ENCODE results near the gene SNX5. TPM values are rescaled to one million over a fixed set of nuclear protein-coding genes. Genes with fewer than 3 reads are reported as not detected.
"Not testable (repeated sequence)": the region's sequence is repeated elsewhere in the genome, so short reads cannot be mapped to it uniquely, and the experiment has no call there.

SNX5 gene
- total RNA-seq, 2 donors from 2014 or later = 175 to 201 TPM

GRCh38 chr20:17971300-17972013 lies 2.9 kb upstream of the SNX5 start:
- Mint-ChIP-seq H3K27me3 (no peaks in the 10 kb centered on the region), H3K4me1 (peaks cover 12% of the 10 kb centered on the region), H3K27ac (peak overlapping the region; percentile 98), H3K36me3 (ENCODE audit: low read depth) (peaks cover 97% of the 10 kb centered on the region), H3K9me3 (no peaks in the 10 kb centered on the region), H3K4me3 (peak overlapping the region; percentile 98)
- ATAC-seq (replicated peaks) = no peak

DNA sequence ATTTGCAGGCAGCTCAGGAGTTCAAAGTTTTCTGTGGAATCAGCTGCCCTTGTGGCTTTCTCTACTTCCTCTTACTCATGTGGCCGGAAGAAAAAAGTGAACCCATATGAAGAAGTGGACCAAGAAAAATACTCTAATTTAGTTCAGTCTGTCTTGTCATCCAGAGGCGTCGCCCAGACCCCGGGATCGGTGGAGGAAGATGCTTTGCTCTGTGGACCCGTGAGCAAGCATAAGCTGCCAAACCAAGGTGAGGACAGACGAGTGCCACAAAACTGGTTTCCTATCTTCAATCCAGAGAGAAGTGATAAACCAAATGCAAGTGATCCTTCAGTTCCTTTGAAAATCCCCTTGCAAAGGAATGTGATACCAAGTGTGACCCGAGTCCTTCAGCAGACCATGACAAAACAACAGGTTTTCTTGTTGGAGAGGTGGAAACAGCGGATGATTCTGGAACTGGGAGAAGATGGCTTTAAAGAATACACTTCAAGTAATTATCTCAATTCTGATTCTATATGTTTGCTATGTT lies 1.4 kb upstream of the SNX5 start:
- H3K27ac Mint-ChIP-seq = peak overlapping the region; percentile 98
- peaks cover 14% of the 10 kb centered on the region for H3K4me1 Mint-ChIP-seq
- H3K36me3 Mint-ChIP-seq (ENCODE audit: low read depth) = peaks cover 97% of the 10 kb centered on the region
- ATAC-seq (replicated peaks) = no peak
- H3K9me3 Mint-ChIP-seq = no peaks in the 10 kb centered on the region
- no peaks in the 10 kb centered on the region for H3K27me3 Mint-ChIP-seq
- peak overlapping the region; percentile 98 for H3K4me3 Mint-ChIP-seq

DNA sequence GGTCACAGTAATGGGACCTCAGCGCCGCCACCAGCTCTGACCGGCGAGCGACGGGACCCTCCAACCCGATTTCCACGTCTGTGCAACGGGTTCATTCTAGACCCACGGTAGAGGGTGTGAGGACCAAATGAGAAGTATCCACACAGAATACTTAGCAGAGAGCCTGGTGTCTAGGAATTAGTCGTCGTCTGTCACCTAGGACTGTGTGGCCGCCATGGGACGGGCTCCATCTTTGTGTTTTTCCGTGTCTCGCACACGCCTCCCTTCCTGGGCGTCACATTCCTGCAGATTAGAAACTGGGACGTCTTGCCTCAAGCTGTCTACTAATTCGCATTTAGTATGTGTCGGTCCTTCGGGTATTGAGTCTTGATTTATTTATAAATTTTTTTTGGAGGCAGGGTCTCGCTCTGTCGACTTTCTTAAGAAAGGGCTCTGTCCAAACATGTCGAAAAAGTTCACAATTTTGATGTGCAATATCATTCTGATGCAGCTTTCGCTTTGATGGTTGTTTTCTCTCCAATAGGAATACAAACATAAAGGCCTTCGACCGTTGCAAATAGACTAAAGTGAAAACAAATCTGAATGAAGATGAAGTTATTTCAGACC lies 787 bp upstream of the SNX5 start:
- H3K4me1 Mint-ChIP-seq = peaks cover 20% of the 10 kb centered on the region

GRCh38 chr20:17967521-17968365 lies 851 bp downstream of the SNX5 start:
- Mint-ChIP-seq H3K9me3 (no peaks in the 10 kb centered on the region), H3K27ac (peak overlapping the region; percentile 98), H3K27me3 (no peaks in the 10 kb centered on the region), H3K4me3 (peak overlapping the region; percentile 98), H3K4me1 (peaks cover 26% of the 10 kb centered on the region), H3K36me3 (ENCODE audit: low read depth) (peaks cover 98% of the 10 kb centered on the region)
- ATAC-seq (replicated peaks) = no peak

More for the DNA sequence above, 787 bp upstream of the SNX5 start:
- peak; percentile 33 for ATAC-seq (replicated peaks)
- Mint-ChIP-seq H3K36me3 (ENCODE audit: low read depth) (peaks cover 97% of the 10 kb centered on the region), H3K9me3 (no peaks in the 10 kb centered on the region), H3K27ac (peak overlapping the region; percentile 98), H3K27me3 (no peaks in the 10 kb centered on the region), H3K4me3 (peak overlapping the region; percentile 98)

DNA sequence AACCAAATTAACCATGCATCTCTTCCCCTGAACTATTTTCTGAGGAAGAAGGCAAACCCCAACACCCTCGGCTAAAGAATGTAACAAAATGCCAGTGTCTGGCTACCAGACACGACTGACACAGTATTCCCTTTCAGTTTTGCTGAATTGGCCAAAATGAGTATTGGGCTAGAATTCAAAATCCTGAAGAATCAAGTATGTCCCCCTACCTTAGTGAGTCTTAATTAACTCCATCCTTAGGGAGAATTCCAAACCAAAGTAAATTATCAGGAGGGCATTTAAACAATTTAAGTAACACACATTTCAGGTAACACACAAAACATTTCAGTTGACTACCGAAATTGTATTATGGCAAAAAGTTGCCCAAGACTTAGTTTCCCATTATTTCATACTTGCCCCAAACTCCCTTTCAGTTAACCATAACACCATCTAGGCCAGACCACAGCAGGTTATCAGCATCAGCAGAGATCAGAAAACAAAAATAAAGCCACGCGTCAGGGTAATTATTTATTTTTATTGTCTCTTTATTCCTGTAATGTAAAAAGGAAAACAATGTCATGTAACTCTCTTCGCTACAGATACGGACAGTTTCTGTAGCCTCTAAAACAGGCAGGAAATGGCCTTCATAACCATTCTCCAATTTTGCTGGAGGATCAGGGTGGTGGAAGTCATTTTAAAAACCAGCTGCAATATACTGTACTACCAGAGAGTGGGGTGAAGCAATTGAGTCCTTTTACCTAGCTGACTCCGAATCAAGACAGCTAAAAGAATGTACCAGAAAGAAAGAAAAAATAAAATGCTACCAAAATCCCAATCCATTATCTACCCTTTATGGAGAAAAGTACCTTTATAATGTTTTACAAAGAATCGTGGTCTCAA lies 1.9 kb downstream of the SNX5 start:
- Mint-ChIP-seq H3K4me3 (peak overlapping the region; percentile 98), H3K9me3 (no peaks in the 10 kb centered on the region), H3K27me3 (no peaks in the 10 kb centered on the region)

GRCh38 chr20:17965042-17965697 lies 3.4 kb downstream of the SNX5 start:
- Mint-ChIP-seq H3K36me3 (ENCODE audit: low read depth) (peaks cover 98% of the 10 kb centered on the region), H3K27ac (peak overlapping the region; percentile 98), H3K4me1 (peaks cover 39% of the 10 kb centered on the region), H3K9me3 (no peaks in the 10 kb centered on the region), H3K27me3 (no peaks in the 10 kb centered on the region), H3K4me3 (peak overlapping the region; percentile 98)
- ATAC-seq (replicated peaks) = no peak

More for the DNA sequence above, 1.9 kb downstream of the SNX5 start:
- H3K36me3 Mint-ChIP-seq (ENCODE audit: low read depth) = peaks cover 98% of the 10 kb centered on the region
- H3K4me1 Mint-ChIP-seq = peaks cover 30% of the 10 kb centered on the region
- H3K27ac Mint-ChIP-seq = peak overlapping the region; percentile 98
- no peak for ATAC-seq (replicated peaks)

- no peak for ATAC-seq (replicated peaks)
- Mint-ChIP-seq H3K36me3 (ENCODE audit: low read depth) (peaks cover 98% of the 10 kb centered on the region), H3K27ac (peak overlapping the region; percentile 98), H3K4me1 (peaks cover 42% of the 10 kb centered on the region), H3K27me3 (no peaks in the 10 kb centered on the region), H3K9me3 (no peaks in the 10 kb centered on the region), H3K4me3 (peak overlapping the region; percentile 98)
These were observed 4.0 kb downstream of the SNX5 start for GRCh38 chr20:17964632-17965031.

- Mint-ChIP-seq H3K36me3 (ENCODE audit: low read depth) (peaks cover 100% of the 10 kb centered on the region), H3K9me3 (no peaks in the 10 kb centered on the region), H3K4me1 (peaks cover 48% of the 10 kb centered on the region), H3K4me3 (peak overlapping the region; percentile 98), H3K27me3 (no peaks in the 10 kb centered on the region), H3K27ac (peak overlapping the region; percentile 98)
- no peak for ATAC-seq (replicated peaks)
These were observed 4.5 kb downstream of the SNX5 start for GRCh38 chr20:17964073-17964472.

DNA sequence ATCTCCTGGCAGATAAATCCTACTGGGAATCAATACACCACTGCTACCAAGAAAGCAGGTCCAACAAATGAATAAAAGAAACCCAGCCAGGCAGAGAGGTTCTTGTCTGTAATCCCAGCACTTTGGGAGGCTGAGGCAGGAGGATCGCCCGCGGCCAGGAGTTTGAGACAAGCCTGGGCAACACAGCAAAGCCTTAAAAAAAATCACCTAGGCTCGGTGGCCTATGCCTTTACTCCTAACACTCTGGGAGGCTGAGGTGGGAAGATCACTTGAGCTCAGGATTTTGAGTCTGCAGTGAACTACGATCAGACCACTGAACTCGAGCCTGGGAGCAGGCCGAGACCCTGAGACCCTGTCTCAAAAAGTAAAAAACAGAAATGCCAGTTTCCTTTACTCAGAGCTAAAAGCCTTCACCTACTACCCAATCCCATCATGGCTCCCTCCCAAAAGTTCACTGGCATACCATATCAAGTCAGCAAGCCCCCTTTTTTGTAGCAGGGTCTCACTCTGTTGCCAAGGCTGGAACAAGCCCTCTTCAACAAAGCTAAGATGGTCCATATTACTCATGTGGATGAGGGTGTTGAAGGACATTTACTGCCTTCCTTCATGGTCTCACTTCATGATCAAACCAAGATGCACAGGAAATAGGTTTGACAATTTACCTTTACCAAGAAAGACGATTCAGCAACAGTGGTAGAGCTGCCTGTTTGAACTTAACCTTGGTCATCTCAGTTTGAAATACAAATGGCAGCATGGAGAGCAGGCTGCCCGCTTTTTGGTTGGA lies 5.3 kb downstream of the SNX5 start:
- no peaks in the 10 kb centered on the region for H3K27me3 Mint-ChIP-seq
- peaks cover 55% of the 10 kb centered on the region for H3K4me1 Mint-ChIP-seq
- no peak for ATAC-seq (replicated peaks)
- H3K36me3 Mint-ChIP-seq (ENCODE audit: low read depth) = peaks cover 99% of the 10 kb centered on the region
- no peaks in the 10 kb centered on the region for H3K9me3 Mint-ChIP-seq
- H3K27ac Mint-ChIP-seq = peak overlapping the region; percentile 83
- peak overlapping the region; percentile 98 for H3K4me3 Mint-ChIP-seq

- peak overlapping the region; percentile 77 for H3K27ac Mint-ChIP-seq
- no peaks in the 10 kb centered on the region for H3K27me3 Mint-ChIP-seq
These were observed 7.0 kb downstream of the SNX5 start for GRCh38 chr20:17961587-17961940.

DNA sequence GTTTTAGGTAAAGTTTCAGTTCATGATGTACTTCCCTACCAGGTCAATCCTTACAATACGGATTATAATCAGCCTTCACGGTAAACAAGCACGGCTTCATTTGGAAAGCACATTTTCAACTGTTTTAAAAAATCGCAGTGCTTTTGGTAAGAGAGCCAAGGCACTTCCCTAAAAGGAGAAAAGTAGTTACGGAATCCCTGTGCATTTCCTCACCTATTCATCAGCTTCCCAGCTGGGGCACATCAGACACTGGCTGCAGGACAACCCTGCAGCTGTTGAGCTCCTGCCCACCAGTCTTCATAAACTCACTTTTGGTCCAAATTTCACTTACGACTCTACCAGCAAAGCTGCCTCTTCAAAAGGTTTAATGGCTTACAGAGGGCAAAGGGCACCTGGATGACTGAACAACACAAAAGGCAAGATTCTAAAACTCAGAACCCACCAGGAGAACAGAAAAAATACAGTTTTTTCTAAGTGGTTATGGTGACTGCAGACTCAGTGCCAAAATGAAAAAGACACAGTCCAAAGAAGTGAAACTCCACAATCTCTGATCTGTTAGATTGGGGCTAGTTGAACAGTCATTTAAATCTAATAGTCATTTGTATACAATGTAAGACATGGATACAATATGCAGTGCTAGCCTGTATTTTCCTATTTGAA lies 7.5 kb downstream of the SNX5 start:
- ATAC-seq (replicated peaks) = peak; percentile 43
- H3K36me3 Mint-ChIP-seq (ENCODE audit: low read depth) = peaks cover 99% of the 10 kb centered on the region
- H3K4me3 Mint-ChIP-seq = peak overlapping the region; percentile 98
- peaks cover 61% of the 10 kb centered on the region for H3K4me1 Mint-ChIP-seq
- peak overlapping the region; percentile 77 for H3K27ac Mint-ChIP-seq
- H3K9me3 Mint-ChIP-seq = no peaks in the 10 kb centered on the region
- no peaks in the 10 kb centered on the region for H3K27me3 Mint-ChIP-seq

More at GRCh38 chr20:17961587-17961940, 7.0 kb downstream of the SNX5 start:
- Mint-ChIP-seq H3K4me1 (peaks cover 61% of the 10 kb centered on the region), H3K4me3 (peak overlapping the region; percentile 98), H3K36me3 (ENCODE audit: low read depth) (peaks cover 99% of the 10 kb centered on the region), H3K9me3 (no peaks in the 10 kb centered on the region)
- no peak for ATAC-seq (replicated peaks)

DNA sequence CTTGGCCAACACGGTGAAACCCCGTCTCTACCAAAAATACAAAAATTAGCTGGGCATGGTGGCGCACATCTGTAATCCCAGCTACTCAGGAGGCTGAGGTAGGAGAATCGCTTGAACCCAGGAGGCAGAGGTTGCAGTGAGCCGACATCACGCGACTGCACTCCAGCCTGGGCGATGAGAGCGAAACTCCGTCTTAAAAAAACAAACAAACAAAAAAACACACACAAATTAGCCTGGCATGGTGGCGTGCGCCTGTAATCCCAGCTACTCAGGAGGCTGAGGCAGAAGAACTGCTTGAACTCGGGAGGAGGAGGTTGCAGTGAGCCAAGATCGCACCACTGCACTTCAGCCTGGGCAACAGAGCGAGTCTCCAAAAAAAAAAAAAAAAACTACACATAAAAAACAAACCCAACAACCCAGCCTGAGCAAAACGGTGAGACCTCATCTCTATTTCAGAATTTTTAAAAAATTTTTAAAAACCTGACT lies 8.2 kb downstream of the SNX5 start:
- H3K9me3 Mint-ChIP-seq; H3K27me3 Mint-ChIP-seq; ATAC-seq (replicated peaks); H3K27ac Mint-ChIP-seq: not testable (repeated sequence)
- peaks cover 61% of the 10 kb centered on the region for H3K4me1 Mint-ChIP-seq
- H3K36me3 Mint-ChIP-seq (ENCODE audit: low read depth) = peaks cover 99% of the 10 kb centered on the region
- peak overlapping the region; percentile 98 for H3K4me3 Mint-ChIP-seq
